Lower leg skin (tissue), 4 donors: ENCODE data around the gene SLC35F5. TPM values are rescaled to one million over a fixed set of nuclear protein-coding genes. Genes with fewer than 3 reads are reported as not detected.

Experiments used
- DNase-seq, 2 donors: peaks; one replicate each; pipeline ENCODE4 v3.0.0-alpha.2; 2019; ENCODE audit warnings: low spot score in 2 of 2
- H3K4me3 ChIP-seq: fragments of 200-600 bp; sonication (generic); 2 replicates; pipeline ENCODE4 v1.5.1; 2017; ENCODE audit warnings: mild to moderate bottlenecking, low read depth; ENCODE audit not compliant: poor library complexity, severe bottlenecking
- POLR2A ChIP-seq, 2 donors: fragments of 450-650 bp; IDR thresholded peaks; one replicate each; pipeline ENCODE4 v1.6.1; 2016 to 2017; ENCODE audit warnings: antibody characterized with exemption in 2 of 2, mild to moderate bottlenecking in 1 of 2, moderate library complexity in 1 of 2
- WGBS, 2 donors: methylation state at CpG; one replicate each; pipeline ENCODE4 v1.1.5; 2018; 5-methylcytosine and 5-hydroxymethylcytosine counted together
- intact Hi-C: fragments of 100-400 bp; cut with DNase I; formaldehyde crosslinking; loops from one replicate; pipeline ENCODE4 v1.15.0; 2023; ENCODE audit warnings: low total_unique reads
- total RNA-seq, 4 donors: library from RNA; depleted of rRNA; stranded (reverse); fragments of >200 nt; gene quantifications; one replicate each; pipeline ENCODE4 v1.1.0, GENCODE V29; 2016
- TF ChIP-seq, protein P1 (sequence below), 3 donors: fragments of 450-650 bp; IDR thresholded peaks; one replicate each; pipeline ENCODE4 v1.5.1; 2016; ENCODE audit warnings: antibody characterized with exemption in 3 of 3, mild to moderate bottlenecking in 3 of 3, moderate library complexity in 2 of 3

SLC35F5 gene
- total RNA-seq, 4 donors from 2014 or later, result 75.1 to 126 (median 81.9) TPM

DNA sequence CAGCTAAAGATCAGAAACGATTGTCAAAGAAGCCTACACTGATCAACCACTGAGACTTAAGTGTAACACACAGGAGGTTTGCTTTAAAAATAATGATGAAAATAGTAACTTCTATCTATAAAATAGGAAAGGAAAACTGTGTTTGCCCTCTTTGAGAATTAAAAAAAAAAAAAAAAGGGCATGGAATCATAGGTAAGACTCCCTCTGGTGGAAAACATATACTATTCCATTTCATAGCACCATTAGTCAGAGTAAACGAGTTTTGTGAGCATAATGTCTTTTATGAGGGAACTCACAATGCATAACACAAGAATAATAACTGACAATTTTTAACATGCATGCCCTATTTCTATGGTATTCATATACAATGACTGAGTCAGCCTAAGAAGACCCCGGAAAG is 36.3 kb downstream of the SLC35F5 start:
- TF ChIP-seq POLR2A (IDR thresholded peaks at IDR 0.05), result no peak
- TF ChIP-seq, protein P1, sequence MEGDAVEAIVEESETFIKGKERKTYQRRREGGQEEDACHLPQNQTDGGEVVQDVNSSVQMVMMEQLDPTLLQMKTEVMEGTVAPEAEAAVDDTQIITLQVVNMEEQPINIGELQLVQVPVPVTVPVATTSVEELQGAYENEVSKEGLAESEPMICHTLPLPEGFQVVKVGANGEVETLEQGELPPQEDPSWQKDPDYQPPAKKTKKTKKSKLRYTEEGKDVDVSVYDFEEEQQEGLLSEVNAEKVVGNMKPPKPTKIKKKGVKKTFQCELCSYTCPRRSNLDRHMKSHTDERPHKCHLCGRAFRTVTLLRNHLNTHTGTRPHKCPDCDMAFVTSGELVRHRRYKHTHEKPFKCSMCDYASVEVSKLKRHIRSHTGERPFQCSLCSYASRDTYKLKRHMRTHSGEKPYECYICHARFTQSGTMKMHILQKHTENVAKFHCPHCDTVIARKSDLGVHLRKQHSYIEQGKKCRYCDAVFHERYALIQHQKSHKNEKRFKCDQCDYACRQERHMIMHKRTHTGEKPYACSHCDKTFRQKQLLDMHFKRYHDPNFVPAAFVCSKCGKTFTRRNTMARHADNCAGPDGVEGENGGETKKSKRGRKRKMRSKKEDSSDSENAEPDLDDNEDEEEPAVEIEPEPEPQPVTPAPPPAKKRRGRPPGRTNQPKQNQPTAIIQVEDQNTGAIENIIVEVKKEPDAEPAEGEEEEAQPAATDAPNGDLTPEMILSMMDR (IDR thresholded peaks at IDR 0.05), result no peak
- intact Hi-C loops, result no loop called here
- no peak for DNase-seq
- WGBS, 2 donors, result 60 to 63% methylated on average over 3 of the region's 3 CpGs
- H3K4me3 ChIP-seq, result no peak overlapping the region

DNA sequence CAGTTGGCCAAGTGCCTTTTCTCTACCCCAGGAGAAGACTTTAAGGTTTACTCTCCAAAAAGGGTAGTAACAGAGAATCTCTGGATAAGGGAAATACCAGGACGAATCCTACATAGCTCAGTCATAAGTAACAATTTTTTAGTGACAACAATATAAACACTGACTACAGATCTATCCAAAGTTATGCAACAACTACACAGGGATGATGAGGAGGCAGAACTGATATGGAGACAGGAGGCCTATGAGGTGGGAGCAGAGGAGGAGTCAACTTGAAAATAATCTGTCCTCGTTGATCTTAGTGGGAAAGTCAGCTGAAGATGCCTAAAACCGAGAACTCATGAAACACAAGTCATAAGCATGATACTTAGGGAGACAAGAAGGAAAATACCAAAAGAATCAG is 40.2 kb downstream of the SLC35F5 start:
- WGBS, 2 donors, result 89 to 94% methylated on average over 3 of the region's 3 CpGs
- DNase-seq, result no peak
- TF ChIP-seq POLR2A (IDR thresholded peaks at IDR 0.05), result no peak
- TF ChIP-seq, protein P1 (IDR thresholded peaks at IDR 0.05), result no peak
- intact Hi-C loops, result no loop called here
- H3K4me3 ChIP-seq, result no peak overlapping the region

DNA sequence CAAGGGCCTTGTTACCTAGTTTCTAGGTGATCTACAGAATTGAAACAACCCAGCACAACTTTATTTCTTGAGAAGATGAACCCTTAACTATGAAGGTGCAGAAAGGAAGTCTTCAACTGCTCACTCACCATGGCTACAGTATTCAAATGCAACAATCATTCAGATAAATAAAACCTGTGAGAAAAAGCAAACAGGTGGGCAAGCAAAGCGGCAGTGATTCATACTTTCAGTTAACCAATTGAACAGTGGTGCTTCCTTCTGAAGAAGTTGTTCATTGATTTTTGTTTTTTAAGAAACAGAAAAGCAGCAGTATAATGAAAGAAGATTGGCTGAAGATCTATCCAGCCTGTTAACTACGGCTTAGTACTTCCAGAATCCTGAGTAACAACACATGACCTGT is 43.5 kb downstream of the SLC35F5 start:
- WGBS, 2 donors, result 95 to 98% methylated on average over 2 of the region's 2 CpGs
- intact Hi-C loops, result no loop called here
- H3K4me3 ChIP-seq, result no peak overlapping the region
- no peak for DNase-seq
- TF ChIP-seq, protein P1 (IDR thresholded peaks at IDR 0.05), result no peak
- TF ChIP-seq POLR2A (IDR thresholded peaks at IDR 0.05), result no peak

DNA sequence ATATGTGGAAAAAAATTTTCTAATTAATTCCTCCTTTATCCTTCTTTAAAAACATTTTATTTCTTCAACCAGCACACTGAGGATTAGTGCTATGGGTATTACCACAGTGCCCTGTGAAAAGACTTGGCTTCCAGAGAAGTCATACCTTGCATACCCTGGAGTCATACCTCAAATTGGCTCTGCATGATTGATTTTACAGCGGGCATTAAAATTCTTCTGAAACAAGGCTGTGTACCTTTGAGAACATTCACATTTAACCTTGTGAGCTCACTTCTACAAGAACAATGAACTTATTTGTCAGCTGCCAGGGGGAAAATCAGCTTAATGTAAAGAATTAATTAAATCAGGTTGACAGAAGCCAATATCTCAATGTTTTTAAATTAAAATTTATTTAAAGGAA is 44.6 kb downstream of the SLC35F5 start:
- WGBS, 2 donors, result 74 to 80% methylated on average over 1 of the region's 1 CpG
- no peak for DNase-seq
- intact Hi-C loops, result no loop called here

DNA sequence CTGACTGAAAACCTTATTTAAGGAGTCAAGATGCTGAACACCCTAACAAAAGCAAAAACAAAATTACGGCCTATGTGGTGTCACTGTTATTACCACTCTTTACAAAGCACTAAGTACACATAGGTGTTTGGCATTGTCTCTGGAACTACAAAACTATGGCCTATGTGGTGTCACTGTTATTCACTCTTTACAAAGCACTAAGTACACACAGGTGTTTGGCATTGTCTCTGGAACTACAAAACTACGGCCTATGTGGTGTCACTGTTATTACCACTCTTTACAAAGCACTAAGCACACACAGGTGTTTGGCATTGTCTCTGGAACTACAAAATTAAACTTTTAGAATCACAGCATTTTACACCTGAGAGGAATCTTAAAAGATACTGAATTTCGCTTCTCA is 47.4 kb downstream of the SLC35F5 start:
- TF ChIP-seq POLR2A (IDR thresholded peaks at IDR 0.05), result no peak
- TF ChIP-seq, protein P1 (IDR thresholded peaks at IDR 0.05), result no peak
- no peak for DNase-seq
- H3K4me3 ChIP-seq, result no peak overlapping the region
- intact Hi-C loops, result no loop called here
- WGBS, 2 donors, result 95% methylated on average over 3 of the region's 3 CpGs

More for the DNA sequence above, 44.6 kb downstream of the SLC35F5 start:
- no peak for TF ChIP-seq POLR2A (IDR thresholded peaks at IDR 0.05)
- TF ChIP-seq, protein P1 (IDR thresholded peaks at IDR 0.05), result no peak
- no peak overlapping the region for H3K4me3 ChIP-seq

DNA sequence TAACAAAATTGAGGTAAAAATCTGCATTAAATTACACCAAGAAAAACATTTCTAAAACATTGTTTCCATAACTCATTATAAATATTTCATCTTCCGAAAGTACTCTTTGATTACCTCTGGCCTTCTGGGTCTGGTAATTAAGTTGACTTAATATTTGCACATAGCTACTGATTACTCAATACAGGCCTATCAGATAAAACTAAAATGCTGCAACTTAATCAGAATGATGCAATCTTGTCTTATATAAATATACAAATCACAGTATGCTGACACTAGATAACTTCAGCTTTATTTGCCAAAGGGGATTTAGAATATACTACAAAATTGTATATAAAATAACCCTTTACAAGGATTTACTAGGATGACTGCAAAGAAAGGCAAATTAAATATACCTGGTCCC is 49.3 kb downstream of the SLC35F5 start:
- TF ChIP-seq POLR2A (IDR thresholded peaks at IDR 0.05), result no peak
- TF ChIP-seq, protein P1 (IDR thresholded peaks at IDR 0.05), result no peak
- intact Hi-C loops, result no loop called here
- H3K4me3 ChIP-seq, result no peak overlapping the region
- no peak for DNase-seq
- WGBS, 2 donors, result 71 to 77% methylated on average over 1 of the region's 1 CpG
